Stimulated activated CD4-positive, alpha-beta T cell treated with anti-CD3 and anti-CD28 coated beads, Interleukin-15, amount 100 ng/mL, for 24 hours (primary cell): ENCODE results near the gene DNAH1.

ENCODE experiments used
- DNase-seq: peaks from one replicate; pipeline ENCODE4 v3.0.0-alpha.2; 2020

DNAH1 gene

GRCh38 chr3:52393959-52394670, 78.0 kb downstream of the DNAH1 start:
- DNase-seq: no peak

- DNase-seq: no peak
These were observed 78.8 kb downstream of the DNAH1 start for GRCh38 chr3:52394751-52395502.

GRCh38 chr3:52395503-52395865, 79.4 kb downstream of the DNAH1 start:
- no peak for DNase-seq

- DNase-seq: no peak
These were observed 80.1 kb downstream of the DNAH1 start for GRCh38 chr3:52396011-52396906.

GRCh38 chr3:52396907-52397591, 80.9 kb downstream of the DNAH1 start:
- DNase-seq: no peak

GRCh38 chr3:52397676-52398399, 81.7 kb downstream of the DNAH1 start:
- DNase-seq: no peak

GRCh38 chr3:52398670-52399081, 82.6 kb downstream of the DNAH1 start:
- DNase-seq: no peak

GRCh38 chr3:52399131-52399530, 83.0 kb downstream of the DNAH1 start:
- DNase-seq: no peak

GRCh38 chr3:52399593-52399992, 83.5 kb downstream of the DNAH1 start:
- DNase-seq: no peak

GRCh38 chr3:52400275-52400793, 84.2 kb downstream of the DNAH1 start:
- DNase-seq: no peak

- DNase-seq: no peak
These were observed 84.9 kb downstream of the DNAH1 start for GRCh38 chr3:52401021-52401420.

GRCh38 chr3:52401551-52401950, 85.4 kb downstream of the DNAH1 start:
- DNase-seq: no peak

GRCh38 chr3:52402101-52402521, 86.0 kb downstream of the DNAH1 start:
- DNase-seq: no peak

- no peak for DNase-seq
These were observed 86.7 kb downstream of the DNAH1 start for GRCh38 chr3:52402706-52403270.

GRCh38 chr3:52403271-52403841, 87.2 kb downstream of the DNAH1 start:
- no peak for DNase-seq

- no peak for DNase-seq
These were observed 87.8 kb downstream of the DNAH1 start for GRCh38 chr3:52403955-52404354.

- no peak for DNase-seq
These were observed 88.3 kb downstream of the DNAH1 start for GRCh38 chr3:52404391-52404790.

- no peak for DNase-seq
These were observed 88.9 kb downstream of the DNAH1 start for GRCh38 chr3:52405066-52405465.

GRCh38 chr3:52405601-52406110, 89.5 kb downstream of the DNAH1 start:
- DNase-seq: no peak

- DNase-seq: no peak
These were observed 90.1 kb downstream of the DNAH1 start for GRCh38 chr3:52406231-52406661.
